ENCODE results near the gene ASNS.
A peak's percentile ranks its signal among the peaks of the same experiment; 100 is the strongest.
"Not testable (repeated sequence)": the region's sequence is repeated elsewhere in the genome, so short reads cannot be mapped to it uniquely, and the experiment has no call there.

Gene ASNS, protein sequence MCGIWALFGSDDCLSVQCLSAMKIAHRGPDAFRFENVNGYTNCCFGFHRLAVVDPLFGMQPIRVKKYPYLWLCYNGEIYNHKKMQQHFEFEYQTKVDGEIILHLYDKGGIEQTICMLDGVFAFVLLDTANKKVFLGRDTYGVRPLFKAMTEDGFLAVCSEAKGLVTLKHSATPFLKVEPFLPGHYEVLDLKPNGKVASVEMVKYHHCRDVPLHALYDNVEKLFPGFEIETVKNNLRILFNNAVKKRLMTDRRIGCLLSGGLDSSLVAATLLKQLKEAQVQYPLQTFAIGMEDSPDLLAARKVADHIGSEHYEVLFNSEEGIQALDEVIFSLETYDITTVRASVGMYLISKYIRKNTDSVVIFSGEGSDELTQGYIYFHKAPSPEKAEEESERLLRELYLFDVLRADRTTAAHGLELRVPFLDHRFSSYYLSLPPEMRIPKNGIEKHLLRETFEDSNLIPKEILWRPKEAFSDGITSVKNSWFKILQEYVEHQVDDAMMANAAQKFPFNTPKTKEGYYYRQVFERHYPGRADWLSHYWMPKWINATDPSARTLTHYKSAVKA

DNA sequence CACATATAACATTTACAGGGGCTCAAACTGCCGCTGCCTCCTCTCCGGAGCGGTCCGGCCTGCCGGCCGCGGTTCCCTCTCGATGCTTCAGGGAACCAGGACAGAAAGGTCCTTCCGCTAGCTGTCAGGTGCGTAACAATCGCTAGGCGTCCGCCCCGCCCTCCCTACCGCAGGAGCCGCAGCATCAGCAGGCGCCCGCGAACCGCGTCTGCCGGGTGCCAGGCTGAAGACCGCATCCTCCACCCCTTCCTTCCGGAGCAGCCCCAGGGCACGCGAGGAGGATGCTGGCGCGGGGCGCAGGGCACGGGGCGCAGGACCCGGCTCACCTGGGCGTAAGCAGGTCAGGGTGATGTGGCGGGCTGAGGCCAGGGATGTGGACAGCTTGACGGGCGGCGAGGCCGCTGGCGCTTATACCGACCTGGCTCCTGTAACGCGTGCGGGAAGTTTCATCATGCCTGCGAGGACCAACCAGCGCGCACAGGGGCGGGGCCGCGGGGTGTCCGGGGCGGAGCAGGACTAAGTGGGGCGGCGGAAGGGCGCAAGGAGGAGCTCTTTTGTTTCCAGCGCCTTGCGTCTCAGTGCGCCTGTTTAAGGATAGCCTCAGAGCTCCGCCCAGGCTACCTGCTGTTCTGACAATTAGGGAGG is at the start of gene ASNS:
Gene ASNS (minus strand): TSS at position 384 of the 645 bp plus-strand sequence. CDS start 3,252 bp downstream, outside the sequence.
- peak; percentile 77 to 79 for DNase-seq (ENCODE audit: low read depth in 2 of 2)

DNA sequence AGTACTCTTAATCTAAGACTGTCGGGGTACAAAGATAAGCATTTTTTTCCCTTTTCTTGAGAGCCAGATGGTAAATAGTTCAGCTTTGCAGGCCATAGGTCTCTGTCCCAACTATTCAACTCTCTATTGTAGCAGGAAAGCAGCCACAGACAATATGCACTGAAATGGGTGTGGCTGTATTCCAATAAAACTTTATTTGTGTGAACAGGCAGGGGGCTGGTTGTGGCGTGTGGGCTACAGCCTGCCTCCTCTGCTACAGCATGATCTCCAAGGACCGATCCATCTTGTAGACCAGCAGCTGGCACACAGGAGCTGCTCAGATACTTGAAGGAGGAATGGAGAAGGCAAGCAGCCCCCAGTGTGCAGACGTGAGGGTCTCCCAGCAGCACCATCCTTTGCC is 49.0 kb upstream of the ASNS start:
- not testable (repeated sequence) for DNase-seq (ENCODE audit: low read depth in 2 of 2)

DNA sequence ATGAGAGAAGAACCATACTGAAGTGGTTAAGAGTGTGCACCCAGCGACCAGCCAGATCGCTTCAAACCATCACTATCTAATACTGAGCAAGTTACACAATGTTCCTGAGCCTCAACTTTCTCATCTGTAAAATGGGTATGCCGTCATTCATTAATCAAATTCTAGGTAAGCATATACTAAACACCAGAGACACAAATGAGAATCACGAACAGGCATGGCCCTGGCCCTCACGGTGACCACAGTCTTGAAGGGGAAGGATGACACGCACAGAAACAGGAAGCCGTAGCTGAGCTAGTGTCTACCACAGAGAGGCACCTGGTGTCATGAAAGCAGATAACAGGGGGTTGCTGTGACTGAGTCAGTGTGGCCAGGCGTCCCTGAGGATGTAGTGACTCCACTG is 43.1 kb upstream of the ASNS start:
- not testable (repeated sequence) for DNase-seq (ENCODE audit: low read depth in 2 of 2)

DNA sequence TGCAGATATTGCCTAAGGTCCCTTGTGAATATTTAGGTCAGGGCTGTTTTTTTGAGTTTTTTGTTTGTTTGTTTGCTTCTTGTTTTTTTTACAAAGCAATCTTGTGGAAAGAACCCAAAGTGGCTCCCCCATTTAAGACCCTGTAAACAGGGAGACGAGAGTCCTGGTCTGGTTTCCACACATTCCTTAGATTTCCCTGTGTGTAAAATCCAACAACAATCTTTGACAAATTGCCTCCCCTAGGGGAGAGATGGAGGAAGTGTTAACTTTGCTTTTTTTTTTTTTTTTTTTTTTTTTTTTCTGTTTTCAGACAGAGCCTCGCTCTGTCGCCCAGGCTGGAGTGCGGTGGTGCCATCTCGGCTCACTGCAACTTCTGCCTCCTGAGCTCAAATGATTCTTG is 40.1 kb upstream of the ASNS start:
- DNase-seq (ENCODE audit: low read depth in 2 of 2) = not testable (repeated sequence)

DNA sequence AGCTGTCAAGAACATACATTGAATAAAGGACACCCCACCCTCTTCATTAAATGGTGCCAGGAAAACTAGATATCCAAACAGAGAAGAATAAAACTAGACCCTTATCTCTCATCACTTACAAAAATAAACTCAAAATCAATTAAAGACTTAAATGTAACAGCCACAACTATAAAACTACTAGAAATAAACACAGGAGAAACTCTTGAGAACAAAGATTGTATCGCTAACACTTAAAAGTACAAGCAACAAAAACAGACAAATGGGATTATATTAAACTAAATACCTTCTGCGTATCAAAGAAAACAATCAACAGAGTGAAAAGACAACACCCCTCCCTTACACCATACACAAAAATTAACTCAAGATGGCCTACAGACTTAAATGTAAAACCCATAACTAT is 24.7 kb upstream of the ASNS start:
- not testable (repeated sequence) for DNase-seq (ENCODE audit: low read depth in 2 of 2)

DNA sequence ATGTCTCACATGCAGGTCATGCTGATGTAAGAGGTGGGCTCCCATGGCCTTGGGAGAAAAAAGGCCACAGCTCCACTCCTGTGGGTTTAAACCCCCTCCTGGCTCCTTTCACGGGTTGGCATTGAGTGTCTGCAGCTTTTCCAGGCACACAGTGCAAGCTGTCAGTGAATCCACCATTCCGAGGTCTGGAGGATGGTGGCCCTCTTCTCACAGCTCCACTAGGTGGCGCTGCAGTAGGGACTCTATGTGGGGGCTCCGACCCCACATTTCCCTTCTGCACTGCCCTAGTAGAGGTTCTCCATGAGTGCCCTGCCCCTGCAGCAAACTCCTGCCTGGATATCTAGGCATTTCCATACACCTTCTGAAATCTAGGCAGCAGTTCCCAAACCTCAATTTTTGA is 19.5 kb upstream of the ASNS start:
- DNase-seq (ENCODE audit: low read depth in 2 of 2) = not testable (repeated sequence)

DNA sequence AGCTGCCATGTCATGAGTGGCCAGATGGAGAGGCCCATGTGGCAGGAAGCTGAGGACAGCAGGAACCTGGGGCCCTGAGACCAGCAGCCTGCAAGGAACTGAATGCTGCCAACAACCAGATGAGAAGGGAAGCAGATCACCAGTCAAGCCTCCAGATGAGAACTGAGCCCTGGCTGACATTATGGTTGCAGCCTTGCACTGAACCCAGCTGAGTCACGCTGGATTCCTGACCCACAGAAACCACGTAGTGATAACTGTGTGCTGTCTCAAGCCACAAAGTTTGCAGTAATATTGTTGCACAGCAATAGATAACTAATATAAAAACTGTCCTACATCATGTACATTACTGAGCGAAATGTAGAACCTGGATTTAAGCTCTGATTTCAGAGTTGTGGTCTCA is 7.3 kb upstream of the ASNS start:
- not testable (repeated sequence) for DNase-seq (ENCODE audit: low read depth in 2 of 2)

DNA sequence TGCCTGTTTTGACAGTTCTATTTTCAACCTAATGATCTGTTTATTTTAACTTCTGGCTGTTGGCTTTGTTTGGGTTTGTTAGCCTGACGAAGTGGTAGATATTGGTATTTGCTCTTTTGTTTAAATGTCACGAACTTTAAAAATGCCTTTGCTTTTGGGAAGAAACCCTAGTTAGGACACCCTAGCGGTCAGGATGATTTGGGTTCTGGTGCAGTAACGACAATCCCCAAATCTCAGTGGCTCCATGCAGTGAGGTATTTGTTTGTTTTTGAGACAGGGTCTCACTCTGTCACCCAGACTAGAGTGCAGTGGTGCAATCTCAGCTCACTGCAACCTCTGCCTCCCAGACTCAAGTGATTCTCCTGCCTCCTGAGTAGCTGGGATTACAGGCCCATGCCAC is 2.7 kb upstream of the ASNS start:
- not testable (repeated sequence) for DNase-seq (ENCODE audit: low read depth in 2 of 2)

DNA sequence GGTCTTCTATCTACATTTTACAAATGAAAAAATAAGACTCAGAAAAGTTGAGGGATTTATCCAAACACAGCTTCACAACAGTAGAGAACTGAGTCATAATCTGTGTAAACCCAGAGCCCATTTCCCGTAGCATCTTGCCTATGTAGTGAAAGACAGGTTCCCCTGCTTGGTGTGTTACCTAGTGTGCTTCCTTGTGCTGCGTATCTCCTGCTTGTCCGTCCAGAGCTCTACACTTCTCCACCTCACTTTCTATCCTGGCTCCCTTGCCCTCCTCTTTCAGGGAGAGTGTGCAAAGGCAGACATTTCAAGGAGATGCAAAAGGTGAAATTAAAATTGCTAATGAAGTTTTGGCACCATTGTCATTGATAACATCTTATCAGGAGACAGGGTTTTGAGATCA is 1.4 kb upstream of the ASNS start:
- no peak for DNase-seq (ENCODE audit: low read depth in 2 of 2)

DNA sequence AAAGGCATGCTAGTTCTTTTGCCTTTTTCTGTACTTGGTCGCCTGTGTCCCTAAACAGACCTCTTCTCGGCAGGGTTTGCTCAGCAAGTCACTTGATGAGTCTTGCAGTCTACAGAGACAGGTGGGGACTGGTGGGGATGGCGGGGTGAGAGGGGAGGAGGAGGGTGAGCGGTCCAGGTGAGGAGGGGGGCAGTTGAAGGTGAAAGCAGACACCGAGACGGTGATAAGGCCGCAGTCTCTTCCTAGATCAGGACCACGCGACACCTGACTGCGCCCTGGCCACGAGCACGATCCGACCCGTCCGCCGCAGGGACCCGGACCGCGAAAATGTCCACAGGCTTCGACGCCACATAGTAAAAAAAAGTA is 566 bp downstream of the ASNS start:
- peak in 1 of 2 donors; percentile 2 for DNase-seq (ENCODE audit: low read depth in 2 of 2)

DNA sequence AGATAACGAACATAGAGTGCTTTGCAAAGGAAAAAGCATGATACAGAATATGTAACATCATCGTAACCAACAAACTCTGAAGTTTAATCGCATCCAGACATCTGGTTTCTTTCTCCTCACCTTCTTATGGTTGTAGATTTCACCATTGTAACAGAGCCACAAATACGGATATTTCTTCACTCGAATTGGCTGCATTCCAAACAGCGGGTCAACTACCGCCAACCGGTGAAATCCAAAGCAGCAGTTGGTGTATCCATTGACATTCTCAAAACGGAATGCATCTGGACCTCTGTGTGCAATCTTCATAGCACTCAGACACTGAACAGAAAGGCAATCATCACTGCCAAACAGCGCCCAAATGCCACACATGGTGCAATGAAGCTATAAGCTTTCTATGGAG is 3.4 kb downstream of the ASNS start:
- no peak for DNase-seq (ENCODE audit: low read depth in 2 of 2)

DNA sequence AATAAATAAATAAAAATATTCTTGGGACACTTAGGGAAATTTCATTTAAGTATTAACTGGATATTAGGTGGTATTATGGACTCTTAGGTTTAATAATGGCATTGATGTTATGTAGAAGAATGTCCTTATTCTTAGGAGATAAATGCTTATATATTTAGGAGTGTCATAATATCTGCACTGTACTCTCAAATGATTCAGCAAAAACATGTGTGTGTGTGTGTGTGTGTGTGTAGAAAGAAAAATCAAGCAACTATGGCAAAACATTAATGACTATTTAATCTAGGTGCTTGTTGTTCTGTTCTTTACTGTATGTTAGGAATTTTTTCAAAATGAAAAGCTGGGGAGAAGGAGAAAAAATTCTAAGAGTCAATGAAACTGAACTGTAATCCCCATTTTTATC is 3.9 kb downstream of the ASNS start:
- no peak for DNase-seq (ENCODE audit: low read depth in 2 of 2)

DNA sequence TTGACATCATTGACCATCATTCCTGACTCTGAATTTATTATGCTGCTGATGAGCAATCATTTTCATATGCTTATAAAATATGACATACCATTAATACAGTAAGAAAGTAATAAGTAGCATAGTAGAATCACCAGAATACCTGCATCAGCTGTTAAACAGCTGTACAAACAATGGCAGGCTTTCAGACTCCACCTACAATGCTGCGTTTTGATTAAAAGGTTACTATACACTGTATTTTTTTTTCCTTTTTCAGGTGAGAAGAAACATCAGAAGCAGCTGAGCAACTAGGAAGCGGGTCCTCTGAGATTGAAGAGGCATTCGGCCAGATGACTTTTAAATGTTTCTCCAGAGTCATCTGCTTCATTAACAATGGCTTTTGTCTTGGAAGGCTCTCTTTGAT is 7.1 kb downstream of the ASNS start:
- DNase-seq (ENCODE audit: low read depth in 2 of 2) = no peak

DNA sequence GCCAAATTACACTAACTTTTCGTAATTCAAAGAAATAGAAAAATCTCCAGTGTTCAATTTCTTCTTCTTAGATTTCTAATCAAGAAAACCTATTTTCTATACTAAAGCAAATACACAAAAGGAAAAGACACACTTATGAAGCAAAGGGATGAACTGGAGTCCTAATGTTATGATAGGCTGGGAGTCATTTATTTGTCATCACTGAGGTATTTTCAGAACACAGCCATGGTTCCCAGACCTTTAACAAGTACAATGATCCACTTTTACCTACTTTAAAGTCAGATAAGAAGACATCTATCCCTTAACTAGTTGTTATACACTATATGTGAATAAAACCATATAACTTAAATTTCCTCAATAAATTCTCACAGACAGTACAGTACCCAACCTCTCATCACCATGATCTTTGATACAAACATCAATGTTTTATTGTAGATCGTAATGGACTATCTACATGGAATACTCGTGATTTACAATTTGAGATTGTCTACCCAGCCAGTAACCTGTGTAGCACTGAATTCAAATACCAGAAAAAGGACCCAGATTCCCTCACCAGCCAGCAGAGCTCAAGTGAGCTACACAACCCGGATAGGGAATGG is 12.5 kb downstream of the ASNS start:
- no peak for DNase-seq (ENCODE audit: low read depth in 2 of 2)

DNA sequence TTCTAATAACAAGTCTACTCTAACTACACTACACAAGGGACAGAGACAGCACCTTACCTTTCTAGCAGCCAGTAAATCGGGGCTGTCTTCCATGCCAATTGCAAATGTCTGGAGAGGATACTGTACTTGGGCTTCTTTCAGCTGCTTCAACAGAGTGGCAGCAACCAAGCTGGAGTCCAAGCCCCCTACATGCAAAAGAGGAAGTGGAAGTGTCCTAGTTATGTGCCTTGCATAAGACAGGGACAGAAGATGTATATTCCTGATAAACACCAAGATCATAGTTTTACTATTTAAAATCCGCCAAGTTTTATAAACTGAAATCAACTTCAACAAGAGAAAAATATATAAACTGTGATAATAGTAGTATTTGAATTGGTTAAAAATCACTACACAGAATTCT is 14.0 kb downstream of the ASNS start:
- DNase-seq (ENCODE audit: low read depth in 2 of 2) = no peak

DNA sequence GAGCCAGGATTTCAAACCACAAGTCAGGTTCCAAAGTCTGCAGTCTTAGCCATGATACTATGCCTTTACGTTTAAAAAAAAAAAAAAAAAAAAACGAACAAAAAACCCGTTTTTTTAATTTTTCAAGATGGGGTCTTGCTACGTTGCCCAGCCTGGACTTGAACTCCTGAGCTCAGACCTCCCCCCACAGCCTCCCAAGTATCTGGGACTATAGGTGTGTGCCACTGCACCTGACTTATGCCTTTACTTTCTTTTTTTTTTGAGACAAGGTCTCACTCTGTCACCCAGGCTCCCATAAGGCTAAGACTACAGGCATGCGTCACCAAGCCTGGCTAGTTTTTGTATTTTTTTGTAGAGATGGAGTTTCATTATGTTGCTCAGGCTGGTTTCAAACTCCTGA is 14.7 kb downstream of the ASNS start:
- DNase-seq (ENCODE audit: low read depth in 2 of 2) = no peak

DNA sequence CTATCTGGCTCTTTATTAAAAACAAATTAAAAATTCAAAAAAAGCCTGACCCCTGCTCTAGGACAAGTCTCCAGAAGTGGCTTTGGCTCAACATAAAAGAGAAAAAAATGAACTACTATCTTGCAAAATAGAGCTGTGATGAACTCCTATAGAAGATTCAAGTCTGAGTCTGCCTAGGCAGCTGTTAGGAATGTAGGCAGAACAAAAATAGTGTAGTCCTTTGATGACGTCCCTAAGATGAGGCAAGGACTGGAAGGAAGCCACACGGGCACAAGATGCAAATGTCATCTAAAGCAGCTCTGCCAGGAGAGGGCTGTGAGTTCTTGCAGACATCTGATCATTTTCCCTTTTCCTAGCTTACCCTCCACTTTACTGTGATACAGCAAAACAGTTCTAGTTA is 20.5 kb downstream of the ASNS start:
- no peak for DNase-seq (ENCODE audit: low read depth in 2 of 2)

DNA sequence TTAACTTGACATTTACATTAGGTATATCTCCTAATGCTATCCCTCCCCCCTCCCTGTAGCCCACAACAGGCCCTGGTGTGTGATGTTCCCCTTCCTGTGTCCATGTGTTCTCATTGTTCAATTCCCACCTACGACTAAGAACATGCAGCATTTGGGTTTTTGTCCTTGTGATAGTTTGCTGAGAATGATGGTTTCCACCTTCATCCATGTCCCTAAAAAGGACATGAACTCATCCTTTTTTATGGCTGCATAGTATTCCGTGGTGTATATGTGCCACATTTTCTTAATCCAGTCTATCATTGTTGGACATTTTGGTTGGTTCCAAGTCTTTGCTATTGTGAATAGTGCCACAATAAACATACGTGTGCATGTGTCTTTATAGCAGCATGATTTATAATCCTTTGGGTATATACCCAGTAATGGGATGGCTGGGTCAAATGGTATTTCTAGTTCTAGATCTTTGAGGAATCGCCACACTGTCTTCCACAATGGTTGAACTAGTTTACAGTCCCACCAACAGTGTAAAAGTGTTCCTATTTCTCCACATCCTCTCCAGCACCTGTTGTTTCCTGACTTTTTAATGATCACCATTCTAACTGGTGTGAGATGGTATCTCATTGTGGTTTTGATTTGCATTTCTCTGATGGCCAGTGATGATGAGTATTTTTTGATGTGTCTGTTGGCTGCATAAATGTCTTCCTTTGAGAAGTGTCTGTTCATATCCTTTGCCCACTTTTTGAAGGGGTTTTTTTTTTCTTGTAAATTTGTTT is 21.8 kb downstream of the ASNS start:
- not testable (repeated sequence) for DNase-seq (ENCODE audit: low read depth in 2 of 2)

DNA sequence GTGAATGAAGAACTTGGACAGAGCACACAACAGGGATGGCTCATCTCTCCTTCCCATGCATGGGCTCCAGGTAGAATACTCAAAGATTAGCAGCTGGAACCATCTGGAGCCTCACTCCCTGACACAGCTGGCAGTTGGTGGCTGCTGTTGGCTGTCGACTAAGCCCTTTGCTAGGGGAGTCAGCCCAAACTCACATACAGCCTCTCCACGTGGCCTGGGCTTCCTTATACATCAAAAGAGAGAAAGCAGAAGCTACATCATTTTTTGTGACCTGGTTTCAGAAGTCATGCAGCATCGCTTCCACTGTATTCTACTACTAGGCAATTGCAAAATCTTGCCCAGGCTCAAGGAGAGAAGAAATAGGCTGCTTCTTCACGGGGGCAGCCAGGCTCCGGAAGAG is 24.4 kb downstream of the ASNS start:
- DNase-seq (ENCODE audit: low read depth in 2 of 2) = no peak

DNA sequence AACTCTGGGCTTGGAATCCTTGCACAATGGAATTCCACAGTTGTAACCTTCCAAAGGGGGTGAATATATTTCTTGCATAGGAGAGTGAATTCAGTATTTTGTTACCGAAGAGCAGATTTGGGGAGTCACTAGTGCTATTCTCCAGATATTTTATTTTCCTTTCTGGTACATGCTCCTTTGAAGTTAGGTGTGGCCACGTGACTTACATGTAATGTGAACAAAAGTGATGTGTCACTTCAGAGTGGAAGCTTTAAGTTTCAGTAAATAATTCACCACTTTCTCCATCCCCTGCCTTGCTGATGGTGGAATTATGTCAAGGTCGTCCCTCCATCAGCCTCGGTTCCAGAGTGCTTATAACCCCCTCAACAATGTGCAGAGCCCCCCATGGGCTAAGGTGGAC is 25.3 kb downstream of the ASNS start:
- DNase-seq (ENCODE audit: low read depth in 2 of 2) = no peak

DNA sequence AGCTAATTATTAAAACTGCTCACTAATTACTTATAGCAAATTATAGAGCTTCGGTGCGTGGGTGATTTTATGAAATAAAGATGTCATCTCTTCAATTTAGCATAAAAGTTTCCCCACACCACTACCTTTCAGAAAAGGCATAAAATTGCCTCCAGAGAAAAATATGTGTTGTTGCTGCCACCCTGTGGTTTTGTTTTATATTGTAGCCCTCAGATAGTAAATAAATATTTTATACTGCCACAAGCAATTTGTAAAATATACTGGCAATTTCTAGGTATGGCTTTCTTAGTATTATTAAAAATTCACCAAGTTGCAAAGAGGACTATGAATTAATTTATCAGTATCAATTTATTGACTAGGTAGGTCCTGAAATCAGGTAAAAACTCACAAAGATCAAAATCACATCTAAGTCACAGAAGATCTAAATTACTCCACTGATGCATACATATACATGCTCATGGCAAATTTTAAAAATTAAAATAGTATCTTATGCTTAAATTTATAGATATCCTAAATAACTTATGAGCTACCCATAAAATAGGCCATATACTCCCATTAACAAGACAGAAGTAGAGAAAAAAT is 26.5 kb downstream of the ASNS start:
- DNase-seq (ENCODE audit: low read depth in 2 of 2) = no peak

DNA sequence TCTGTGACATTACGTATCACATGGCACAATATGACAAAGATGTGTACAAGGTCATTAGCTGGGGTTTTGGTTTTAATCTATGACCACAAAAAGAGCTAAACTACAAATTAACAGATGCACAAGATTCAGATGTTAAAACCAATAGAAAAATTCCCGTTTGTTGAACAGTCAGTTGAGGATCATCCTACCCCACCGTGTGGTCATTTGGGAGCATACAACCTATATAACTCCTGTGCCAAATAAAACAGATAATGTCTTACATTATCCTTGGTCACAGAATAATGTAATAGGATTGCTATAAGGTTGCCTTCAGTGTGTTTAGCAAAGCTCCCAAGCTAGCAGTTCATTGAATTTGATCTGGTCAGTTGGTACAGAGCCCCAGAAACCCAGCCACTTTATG is 28.2 kb downstream of the ASNS start:
- no peak for DNase-seq (ENCODE audit: low read depth in 2 of 2)

All from activated CD8-positive, alpha-beta memory T cell treated with anti-CD3 and anti-CD28 coated beads for 4 hours (primary cell).